Measurements from ENCODE around the gene POMC. TPM values are rescaled to one million over a fixed set of nuclear protein-coding genes. Genes with fewer than 3 reads are reported as not detected.

POMC gene
- total and polyA plus RNA-seq, 2 of the 4 experiments (the other 2 are of a cell fraction) = 0.17 TPM; not detected in 1

Other genes with a start within 250 kb of the POMC start
- 16.4 and 17.4 TPM in 2 replicates for gene ADCY3, start 248.3 kb downstream of the POMC start, total RNA-seq (2012; rRNA removed)
- 46.1 and 50.4 TPM in 2 replicates for gene ADCY3, start 248.3 kb downstream of the POMC start, polyA plus RNA-seq (2012; rRNA removed)
- 2.0 and 2.8 TPM in 2 replicates for gene DNAJC27, start 196.6 kb downstream of the POMC start, total RNA-seq (2012; rRNA removed)
- 1.3 and 1.6 TPM in 2 replicates for gene DNAJC27, start 196.6 kb downstream of the POMC start, polyA plus RNA-seq (2012; rRNA removed)
- 0.90 and 1.1 TPM in 2 replicates for gene EFR3B, start 126.5 kb downstream of the POMC start, total RNA-seq (2012; rRNA removed)
- 0.36 and 0.38 TPM in 2 replicates for gene EFR3B, start 126.5 kb downstream of the POMC start, polyA plus RNA-seq (2012; rRNA removed)
- gene DNMT3A, start 173.3 kb upstream of the POMC start, total RNA-seq (2012; rRNA removed) = 6.1 and 9.7 TPM in 2 replicates
- 4.4 and 4.5 TPM in 2 replicates for gene DNMT3A, start 173.3 kb upstream of the POMC start, polyA plus RNA-seq (2012; rRNA removed)